GM21723 (cell line): ENCODE data around the gene COL9A3.

Experiments
- ATAC-seq: cut with Tn5 transposase; IDR thresholded peaks from one replicate; pipeline ENCODE4 v1.9.1; 2021; ENCODE audit warnings: mild to moderate bottlenecking, moderate library complexity; ENCODE audit not compliant: unreplicated experiment

COL9A3 gene

GRCh38 chr20:62796699-62797491 lies 20.0 kb upstream of the COL9A3 start:
- ATAC-seq, result no peak

- ATAC-seq, result no peak
These were observed 18.9 kb upstream of the COL9A3 start for GRCh38 chr20:62797671-62798532.

GRCh38 chr20:62799036-62799435 lies 17.8 kb upstream of the COL9A3 start:
- ATAC-seq, result no peak

GRCh38 chr20:62799459-62799858 lies 17.4 kb upstream of the COL9A3 start:
- ATAC-seq, result no peak

DNA sequence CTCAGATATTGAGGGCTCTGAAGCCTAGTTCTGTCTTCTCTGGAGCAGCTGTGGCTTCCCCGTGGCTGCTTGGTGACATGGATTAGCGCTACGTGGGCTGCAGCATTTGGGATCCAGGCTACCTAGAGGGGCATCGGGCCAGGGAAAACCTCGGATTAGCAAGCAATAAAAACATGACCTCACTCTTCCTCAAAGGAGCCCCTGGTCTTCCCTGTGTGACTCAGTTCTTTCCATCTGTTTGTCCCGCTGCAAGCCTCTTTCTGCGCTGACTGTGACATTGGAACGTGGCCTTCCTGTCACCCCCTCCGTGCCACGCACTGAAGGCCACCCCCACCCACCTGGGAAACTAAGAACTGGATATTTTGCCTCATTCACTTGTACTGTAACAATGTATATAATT lies 17.0 kb upstream of the COL9A3 start:
- ATAC-seq, result no peak

- no peak for ATAC-seq
These were observed 16.3 kb upstream of the COL9A3 start for GRCh38 chr20:62800314-62801259.

- ATAC-seq, result no peak
These were observed 15.4 kb upstream of the COL9A3 start for GRCh38 chr20:62801284-62802010.

GRCh38 chr20:62802026-62802712 lies 14.7 kb upstream of the COL9A3 start:
- no peak for ATAC-seq

DNA sequence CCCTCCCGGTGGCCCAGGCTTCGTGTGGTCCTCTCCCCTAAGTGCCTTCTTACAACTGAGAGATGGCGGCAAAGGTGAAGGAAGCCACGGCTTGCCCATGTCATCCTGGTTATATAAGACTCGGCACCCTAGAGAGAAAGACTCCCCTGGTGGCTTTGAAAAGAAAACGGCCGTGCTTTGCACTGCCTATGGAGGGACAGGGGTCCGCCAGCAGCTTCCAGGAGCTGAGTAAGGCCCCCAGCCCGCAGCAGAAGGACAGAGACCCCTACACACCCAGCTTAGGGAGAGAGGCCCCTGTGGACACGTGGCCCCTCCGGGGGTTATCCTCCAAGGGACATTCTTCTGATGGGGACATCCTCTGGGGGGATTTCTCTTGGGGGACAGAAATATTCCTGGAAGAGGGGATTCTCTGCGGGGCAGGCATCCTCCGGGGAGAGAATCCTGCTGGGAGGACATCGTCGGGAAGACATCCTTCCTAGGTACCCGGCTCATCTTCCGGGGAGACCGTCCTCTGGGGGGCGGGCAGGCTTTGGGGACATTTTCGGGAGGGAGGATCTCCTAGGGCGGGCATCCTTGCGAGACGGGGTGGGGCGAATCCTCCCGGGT lies 12.7 kb upstream of the COL9A3 start:
- no peak for ATAC-seq

DNA sequence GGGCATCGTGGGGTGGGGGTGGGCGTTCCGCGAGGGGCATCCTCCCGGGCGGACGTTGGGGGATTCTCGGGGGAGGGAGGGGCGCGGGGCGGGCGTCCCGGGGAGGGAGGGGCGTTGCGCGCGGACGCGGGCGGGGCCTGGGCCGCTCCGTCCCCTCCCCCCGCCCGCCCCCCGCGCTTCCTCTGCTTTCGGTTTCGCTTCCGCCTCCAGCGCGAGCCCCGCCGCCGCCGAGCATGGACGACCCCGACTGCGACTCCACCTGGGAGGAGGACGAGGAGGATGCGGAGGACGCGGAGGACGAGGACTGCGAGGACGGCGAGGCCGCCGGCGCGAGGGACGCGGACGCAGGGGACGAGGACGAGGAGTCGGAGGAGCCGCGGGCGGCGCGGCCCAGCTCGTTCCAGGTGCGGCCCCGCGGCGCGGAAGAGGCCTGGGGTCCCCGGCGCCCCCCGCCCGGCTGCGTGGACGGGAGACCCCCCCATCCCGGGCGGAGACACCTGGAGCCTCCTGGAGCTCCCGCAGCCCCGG lies 12.2 kb upstream of the COL9A3 start, which contains the start of gene OGFR:
Gene OGFR (plus strand): TSS at position 209 of the 528 bp plus-strand sequence. CDS start 25 bp downstream, at position 234.
- peak; percentile 50 for ATAC-seq

DNA sequence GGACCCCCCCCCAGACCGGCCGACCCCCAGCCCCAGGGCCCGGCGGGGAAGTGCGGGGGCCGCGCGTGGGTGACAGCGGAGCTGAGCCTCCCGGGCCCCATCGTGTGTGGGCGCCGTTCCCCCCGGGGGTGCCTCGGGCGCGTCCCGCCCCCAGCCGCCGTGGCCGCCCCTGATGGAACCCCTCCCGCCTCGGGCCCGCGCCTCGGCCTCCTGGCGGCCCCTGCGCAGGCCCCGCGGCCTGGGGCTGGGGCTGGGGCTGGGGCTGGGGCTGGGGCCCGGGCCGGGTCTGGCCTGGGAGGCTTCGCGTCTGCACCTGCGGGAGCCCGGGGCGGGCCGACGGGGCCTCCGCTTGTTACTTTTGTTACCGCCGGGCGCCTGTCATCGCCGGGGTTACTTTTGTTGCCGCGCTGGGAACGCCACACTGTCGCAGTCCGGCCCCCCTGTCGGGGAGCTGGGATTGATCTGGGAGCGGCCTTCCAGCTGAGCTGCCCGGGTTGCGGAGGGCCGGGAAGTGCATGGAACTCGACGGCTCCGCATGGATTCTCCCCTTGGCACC lies 11.6 kb upstream of the COL9A3 start:
- ATAC-seq, result peak; percentile 27

DNA sequence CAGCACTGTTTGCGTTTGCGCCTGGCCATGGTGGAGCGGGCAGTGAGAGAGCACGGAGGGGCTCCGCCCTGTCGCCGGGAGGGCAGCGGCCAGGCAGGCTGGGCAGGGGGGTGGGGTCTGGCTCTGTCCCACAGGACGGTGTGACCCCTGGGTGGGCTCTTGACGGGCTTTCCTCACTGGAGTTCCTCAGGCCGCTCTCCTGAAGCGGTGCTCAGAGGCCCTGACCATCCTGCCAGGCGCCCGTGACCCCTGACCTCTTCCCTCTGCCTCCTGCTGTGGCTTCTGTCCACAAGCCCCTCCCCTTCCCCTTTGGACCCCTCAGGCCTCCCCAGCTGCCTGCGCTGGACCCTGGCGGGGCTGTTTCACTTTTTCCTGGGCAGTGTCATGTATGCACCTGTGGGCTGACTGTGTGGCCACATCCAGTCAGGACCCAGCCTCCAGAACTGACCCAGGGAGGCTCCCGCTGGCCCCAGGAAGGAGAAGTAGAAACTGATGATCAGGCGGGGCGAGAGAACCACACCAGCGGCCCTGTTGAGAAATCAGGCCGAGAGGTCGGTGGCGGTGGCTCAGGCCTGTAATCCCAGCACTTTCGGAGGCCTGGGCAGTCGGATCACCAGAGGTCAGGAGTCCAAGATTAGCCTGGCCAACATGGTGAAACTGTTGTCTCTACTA lies 11.0 kb upstream of the COL9A3 start:
- peak; percentile 4 for ATAC-seq

DNA sequence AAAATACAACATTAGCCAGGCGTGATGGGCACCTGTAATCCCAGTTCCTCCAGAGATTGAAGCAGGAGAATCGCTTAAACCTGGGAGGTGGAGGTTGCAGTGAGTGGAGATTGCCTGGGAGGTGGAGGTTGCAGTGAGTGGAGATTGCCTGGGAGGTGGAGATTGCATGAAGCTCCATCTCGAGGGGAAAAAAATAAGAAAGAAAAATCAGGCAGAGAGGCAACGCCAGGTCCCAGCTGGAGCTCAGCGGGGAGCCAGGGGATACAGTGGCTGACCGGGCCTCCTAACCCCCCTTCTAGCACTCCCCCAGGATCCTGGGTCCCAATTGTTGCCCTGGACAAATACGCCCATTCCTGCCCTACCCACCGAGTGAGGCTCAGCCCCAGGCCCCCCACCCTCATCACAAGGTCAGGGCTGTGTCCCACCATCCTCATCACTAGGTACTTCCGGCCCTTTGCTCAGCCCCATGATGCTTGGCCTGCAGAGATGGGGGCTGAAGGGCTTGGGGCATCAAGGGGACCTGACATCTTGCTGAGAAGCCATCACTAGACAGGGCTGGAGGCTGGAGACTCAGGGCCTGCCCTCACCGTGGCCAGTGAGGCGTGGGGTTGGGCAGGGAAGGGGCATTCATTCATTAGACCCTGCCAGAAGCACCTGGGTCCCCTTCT lies 10.3 kb upstream of the COL9A3 start:
- no peak for ATAC-seq

GRCh38 chr20:62807444-62808210 lies 9.2 kb upstream of the COL9A3 start:
- no peak for ATAC-seq

DNA sequence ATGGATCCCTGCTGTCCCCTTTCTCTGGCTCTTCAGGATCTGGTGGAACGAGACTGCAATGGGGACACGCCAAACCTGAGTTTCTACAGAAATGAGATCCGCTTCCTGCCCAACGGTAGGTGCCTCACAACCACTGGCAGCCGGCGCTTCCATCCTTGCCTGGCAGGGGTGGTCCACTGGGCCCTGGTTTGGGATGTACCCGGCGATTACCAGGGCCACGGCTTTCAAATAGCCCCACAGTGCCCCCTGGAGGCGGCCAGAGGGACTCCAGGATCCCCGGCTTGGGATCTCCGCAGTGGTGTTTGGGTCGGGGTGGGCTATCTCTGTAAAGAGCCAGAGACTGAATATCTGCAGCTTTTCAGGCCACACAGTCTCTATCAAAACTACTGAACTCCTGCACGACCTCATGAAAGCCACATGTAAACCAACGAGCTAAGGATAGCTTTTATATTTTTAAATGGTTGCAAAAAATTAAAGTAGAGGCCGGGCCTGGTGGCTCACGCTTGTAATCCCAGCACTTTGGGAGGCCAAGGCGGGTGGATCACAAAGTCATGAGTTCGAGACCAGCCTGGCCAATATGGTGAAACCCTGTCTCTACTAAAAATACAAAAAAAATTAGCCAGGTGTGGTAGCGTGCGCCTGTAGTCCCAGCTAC lies 8.5 kb upstream of the COL9A3 start:
- ATAC-seq, result no peak
